HepG2 (cell line): ENCODE measurements around the gene CTNNA2. TPM values are rescaled to one million over a fixed set of nuclear protein-coding genes. Genes with fewer than 3 reads are reported as not detected.

Source experiments
- ATAC-seq: fragments of 200-7000 bp; cut with Tn5 transposase; 3 replicates; pipeline ENCODE4 v1.9.1; 2020; ENCODE audit warnings: mild to moderate bottlenecking, moderate library complexity
- BruUV-seq: library from RNA; stranded (reverse); fragments of 400-500 nt; replicated peaks from 2 replicates; lab custom pipeline; 2021; lab: Mats Ljungman, UMichigan
- CTCF ChIA-PET: fragments of 300-600 bp; formaldehyde crosslinking; extraction: SDS; loops from one replicate; lab custom pipeline; 2021; ENCODE audit warnings: low total read pairs, inconsistent platforms, low intra/inter-chr PET ratio; lab: Yijun Ruan, JAX
- POLR2A ChIA-PET: fragments of 350-600 bp; sonication (Branson Sonifier 250); formaldehyde crosslinking; loops from one replicate; lab custom pipeline; 2020; ENCODE audit warnings: antibody characterized with exemption, inconsistent platforms; lab: Yijun Ruan, JAX
- DNase-seq: peaks from one replicate; pipeline ENCODE4 v3.0.0-alpha.2; 2015; ENCODE audit warnings: low spot score
- FAIRE-seq: peaks from 3 replicates; lab custom pipeline; 2011; peaks lifted over from hg19 to GRCh38; lab: Jason Lieb, UNC
- H2AFZ ChIP-seq: one replicate; pipeline ENCODE4 v1.6.1; 2011; ENCODE audit warnings: low read length, inconsistent platforms
- H3K27ac ChIP-seq: fragments of 300-600 bp; 3 replicates; pipeline ENCODE4 v1.8.0; 2011; ENCODE audit warnings: mixed run types, mild to moderate bottlenecking, mixed read lengths, low read length, inconsistent platforms; ENCODE audit not compliant: insufficient read depth; ENCODE audit errors: extremely low read length
- H3K27me3 ChIP-seq, 2 experiments: fragments of 200-600 bp in 1 of 2; 2 replicates in 1 of 2; 3 replicates in 1 of 2; pipeline versions ENCODE4 v1.6.0 to v1.8.0; 2011; ENCODE audit warnings: low read length in 2 of 2, mild to moderate bottlenecking in 2 of 2, moderate library complexity in 2 of 2, inconsistent platforms in 1 of 2; ENCODE audit not compliant: insufficient read depth in 2 of 2, control insufficient read depth in 1 of 2
- H3K36me3 ChIP-seq, 2 experiments: fragments of 200-600 bp in 1 of 2; replicated peaks in 1 of 2; 2 replicates in 1 of 2; 3 replicates in 1 of 2; pipeline versions ENCODE4 v1.5.1 to v1.8.0; 2011; ENCODE audit warnings: low read length in 2 of 2, inconsistent platforms in 1 of 2; ENCODE audit not compliant: insufficient read depth in 2 of 2, control insufficient read depth in 1 of 2
- H3K4me1 ChIP-seq: 2 replicates; pipeline ENCODE4 v1.5.1; 2012; ENCODE audit warnings: low read length, inconsistent platforms; ENCODE audit not compliant: insufficient read depth
- H3K4me2 ChIP-seq: 2 replicates; pipeline ENCODE4 v1.6.0; 2011; ENCODE audit warnings: low read depth, low read length, inconsistent platforms
- H3K4me3 ChIP-seq, 3 experiments: fragments of 200-600 bp in 1 of 3; sonication (generic), shearing (Covaris generic) in 1 of 3; replicated peaks in 1 of 3; 2 replicates each; pipeline ENCODE4 v1.5.1; 2011 to 2016; ENCODE audit warnings: low read length in 3 of 3, inconsistent platforms in 2 of 3, low read depth in 2 of 3, mild to moderate bottlenecking in 2 of 3, control low read depth in 1 of 3, mixed read lengths in 1 of 3; ENCODE audit not compliant: insufficient read depth in 1 of 3
- H3K79me2 ChIP-seq: one replicate; pipeline ENCODE4 v1.6.1; 2011; ENCODE audit warnings: low read length, inconsistent platforms; ENCODE audit not compliant: insufficient read depth
- H3K9ac ChIP-seq: 2 replicates; pipeline ENCODE4 v1.6.0; 2011; ENCODE audit warnings: mild to moderate bottlenecking, low read depth, low read length, inconsistent platforms; ENCODE audit not compliant: insufficient read depth
- H3K9me3 ChIP-seq: 2 replicates; pipeline ENCODE4 v1.5.1; 2012; ENCODE audit warnings: mild to moderate bottlenecking, low read length
- H4K20me1 ChIP-seq: 2 replicates; pipeline ENCODE4 v1.6.0; 2011; ENCODE audit warnings: inconsistent platforms, mild to moderate bottlenecking, low read length, moderate library complexity; ENCODE audit not compliant: insufficient read depth
- BHLHE40 ChIP-seq: IDR thresholded peaks from 2 replicates; pipeline ENCODE4 v1.6.1; 2011; ENCODE audit warnings: low read length, improper control_type of control experiment
- CREBL2 ChIP-seq: sonication (generic); formaldehyde crosslinking; IDR thresholded peaks from 2 replicates; pipeline ENCODE4 v1.8.1; 2023; ENCODE audit warnings: missing genetic modification reagents, mild to moderate bottlenecking, borderline replicate concordance
- E2F2 ChIP-seq: sonication (generic); formaldehyde crosslinking; IDR thresholded peaks from 2 replicates; pipeline ENCODE4 v1.4.0; 2020; ENCODE audit warnings: missing genetic modification reagents, borderline replicate concordance
- E2F5 ChIP-seq: sonication (generic); formaldehyde crosslinking; conservative IDR thresholded peaks from 2 replicates; pipeline ENCODE4 v1.4.0; 2020; ENCODE audit warnings: missing genetic modification reagents
- FLYWCH1 ChIP-seq: sonication (generic); formaldehyde crosslinking; IDR thresholded peaks from 2 replicates; pipeline ENCODE4 v1.8.1; 2023; ENCODE audit warnings: mild to moderate bottlenecking, missing genetic modification reagents
- FOXJ3 ChIP-seq: sonication (generic); formaldehyde crosslinking; IDR thresholded peaks from 2 replicates; pipeline ENCODE4 v1.4.0; 2020; ENCODE audit warnings: missing genetic modification reagents, mild to moderate bottlenecking, borderline replicate concordance
- HMG20A ChIP-seq: IDR thresholded peaks from 2 replicates; pipeline ENCODE4 v1.6.1; 2016; ENCODE audit warnings: borderline replicate concordance
- NFE2L2 ChIP-seq: fragments of 150-350 bp; IDR thresholded peaks from 2 replicates; pipeline ENCODE4 v1.6.1; 2014; ENCODE audit warnings: low read length
- NFKB2 ChIP-seq: sonication (generic); formaldehyde crosslinking; IDR thresholded peaks from 2 replicates; pipeline ENCODE4 v1.4.0; 2020; ENCODE audit warnings: missing genetic modification reagents, borderline replicate concordance
- SIX1 ChIP-seq: sonication (generic); formaldehyde crosslinking; IDR thresholded peaks from 2 replicates; pipeline ENCODE4 v1.4.0; 2020; ENCODE audit warnings: missing genetic modification reagents, borderline replicate concordance
- SIX4 ChIP-seq: sonication (generic); formaldehyde crosslinking; IDR thresholded peaks from 2 replicates; pipeline ENCODE4 v1.4.0; 2020; ENCODE audit warnings: missing genetic modification reagents
- SOX6 ChIP-seq, 2 experiments: fragments of 450-650 bp in 1 of 2; sonication (generic) in 1 of 2; formaldehyde crosslinking in 1 of 2; IDR thresholded peaks; 2 replicates each; pipeline versions ENCODE4 v1.4.0 to v1.6.1; 2017 to 2020; ENCODE audit warnings: antibody characterized with exemption in 1 of 2, mild to moderate bottlenecking in 1 of 2, missing genetic modification reagents in 1 of 2
- TRAFD1 ChIP-seq: sonication (generic); formaldehyde crosslinking; IDR thresholded peaks from 2 replicates; pipeline ENCODE4 v1.5.1; 2020; ENCODE audit warnings: missing genetic modification reagents, mild to moderate bottlenecking, borderline replicate concordance
- XRCC5 ChIP-seq: fragments of 200-400 bp; formaldehyde crosslinking; optimal IDR thresholded peaks from 2 replicates; pipeline ENCODE3; 2017; ENCODE audit warnings: mild to moderate bottlenecking, low read length
- ZFP36 ChIP-seq: fragments of 150-350 bp; IDR thresholded peaks from 2 replicates; pipeline ENCODE4 v1.6.1; 2018; ENCODE audit warnings: borderline replicate concordance, low read length, low read depth; ENCODE audit not compliant: partially characterized antibody
- ZNF207 ChIP-seq: fragments of 450-650 bp; IDR thresholded peaks from 2 replicates; pipeline ENCODE4 v1.6.1; 2016; ENCODE audit warnings: antibody characterized with exemption, borderline replicate concordance
- ZNF446 ChIP-seq: sonication (generic); formaldehyde crosslinking; IDR thresholded peaks from 2 replicates; pipeline ENCODE4 v1.5.0; 2020; ENCODE audit warnings: mild to moderate bottlenecking, missing genetic modification reagents
- ZNF484 ChIP-seq: sonication (generic); formaldehyde crosslinking; IDR thresholded peaks from 2 replicates; pipeline ENCODE4 v1.5.1; 2020; ENCODE audit warnings: mild to moderate bottlenecking, low read depth, missing genetic modification reagents, borderline replicate concordance
- in situ Hi-C: cut with HindIII; loops from 2 replicates; pipeline ENCODE4 v1.10.0; 2017; ENCODE audit warnings: low pct_unique_long_range_greater_than_20kb; ENCODE audit not compliant: extremely low pct_ligation_motif_present
- intact Hi-C: fragments of 100-400 bp; cut with micrococcal nuclease; formaldehyde crosslinking; loops from one replicate; pipeline ENCODE4 v1.10.0; 2022; ENCODE audit not compliant: unreplicated experiment
- polyA plus RNA-seq, 8 experiments: library from polyadenylated mRNA; depleted of rRNA in 3 of 8; stranded (reverse) in 7 of 8; unstranded in 1 of 8; fragments of >200 nt; fragmentation: Illumina TruSeq in 4 of 8; extraction: Trizol in 4 of 8; gene quantifications; 2 replicates each; pipeline versions ENCODE4 v1.2.1 to v1.2.3, GENCODE V29; 2011 to 2016; ENCODE audit warnings: low read depth in 4 of 8, missing spikeins in 1 of 8, mixed read lengths in 1 of 8; ENCODE audit not compliant: insufficient read depth in 1 of 8
- total RNA-seq, 5 experiments: library from RNA; depleted of rRNA; stranded (reverse); fragments of >200 nt; fragmentation: Illumina TruSeq; extraction: Trizol; gene quantifications; 2 replicates each; pipeline ENCODE4 v1.2.3, GENCODE V29; 2016; ENCODE audit warnings: low read depth in 1 of 5

The CTNNA2 gene
- total and polyA plus RNA-seq, 2 of the 13 experiments (the other 11 are each of a cell fraction or from before 2014, with no cell fraction given): not detected

- TF ChIP-seq E2F2: no peak
- TF ChIP-seq NFE2L2: no peak
- TF ChIP-seq ZFP36: no peak
Measured at GRCh38 chr2:79552653-79553052, 39.8 kb downstream of the CTNNA2 start (continued).

- TF ChIP-seq HMG20A (no peak), FOXJ3 (no peak), SIX4 (CRISPR knock-in tag) (no peak), TRAFD1 (CRISPR knock-in tag) (no peak), FLYWCH1 (CRISPR knock-in tag) (no peak), SIX1 (CRISPR knock-in tag) (no peak), SOX6 (IDR thresholded peaks at IDR 0.05) (no peak), SOX6 (CRISPR knock-in tag; IDR thresholded peaks at IDR 0.05) (no peak), ZNF446 (CRISPR knock-in tag) (no peak), NFKB2 (CRISPR knock-in tag) (no peak), CREBL2 (CRISPR knock-in tag) (no peak), ZNF484 (CRISPR knock-in tag) (no peak), E2F5 (no peak), XRCC5 (no peak), BHLHE40 (no peak), ZNF207 (no peak)
- TF ChIP-seq, all 625 proteins: peak for 0
- Histone ChIP-seq H2AFZ (no peak overlapping the region), H3K4me3 (no peak overlapping the region), H3K9ac (no peak overlapping the region), H3K9me3 (peaks cover 91% of the 10 kb centered on the region), H3K36me3 (no peaks in the 10 kb centered on the region), H3K4me1 (no peaks in the 10 kb centered on the region), H3K27ac (no peak overlapping the region), H3K27me3 (no peaks in the 10 kb centered on the region; a peak in 1 of 5 replicates), H3K79me2 (no peaks in the 10 kb centered on the region), H3K4me2 (no peak overlapping the region), H4K20me1 (no peaks in the 10 kb centered on the region)
- BruUV-seq: no TSS peak
- intact Hi-C loops (no loop called here), in situ Hi-C loops (no loop called here)
- ATAC-seq (no peak), FAIRE-seq (no peak), DNase-seq (no peak)
- CTCF ChIA-PET: no interaction called here
- POLR2A ChIA-PET: no interaction called here
Measured at GRCh38 chr2:79554899-79555298, 42.0 kb downstream of the CTNNA2 start.
